Measurements from ENCODE around the gene CYP46A1.

GRCh38 chr14:99696929-99697328 lies 12.8 kb downstream of the CYP46A1 start:
- TF ChIP-seq, protein P1, sequence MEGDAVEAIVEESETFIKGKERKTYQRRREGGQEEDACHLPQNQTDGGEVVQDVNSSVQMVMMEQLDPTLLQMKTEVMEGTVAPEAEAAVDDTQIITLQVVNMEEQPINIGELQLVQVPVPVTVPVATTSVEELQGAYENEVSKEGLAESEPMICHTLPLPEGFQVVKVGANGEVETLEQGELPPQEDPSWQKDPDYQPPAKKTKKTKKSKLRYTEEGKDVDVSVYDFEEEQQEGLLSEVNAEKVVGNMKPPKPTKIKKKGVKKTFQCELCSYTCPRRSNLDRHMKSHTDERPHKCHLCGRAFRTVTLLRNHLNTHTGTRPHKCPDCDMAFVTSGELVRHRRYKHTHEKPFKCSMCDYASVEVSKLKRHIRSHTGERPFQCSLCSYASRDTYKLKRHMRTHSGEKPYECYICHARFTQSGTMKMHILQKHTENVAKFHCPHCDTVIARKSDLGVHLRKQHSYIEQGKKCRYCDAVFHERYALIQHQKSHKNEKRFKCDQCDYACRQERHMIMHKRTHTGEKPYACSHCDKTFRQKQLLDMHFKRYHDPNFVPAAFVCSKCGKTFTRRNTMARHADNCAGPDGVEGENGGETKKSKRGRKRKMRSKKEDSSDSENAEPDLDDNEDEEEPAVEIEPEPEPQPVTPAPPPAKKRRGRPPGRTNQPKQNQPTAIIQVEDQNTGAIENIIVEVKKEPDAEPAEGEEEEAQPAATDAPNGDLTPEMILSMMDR (IDR thresholded peaks at IDR 0.05; ENCODE audit: low read depth, low read length, missing input control) = no peak
- TF ChIP-seq, protein P2, sequence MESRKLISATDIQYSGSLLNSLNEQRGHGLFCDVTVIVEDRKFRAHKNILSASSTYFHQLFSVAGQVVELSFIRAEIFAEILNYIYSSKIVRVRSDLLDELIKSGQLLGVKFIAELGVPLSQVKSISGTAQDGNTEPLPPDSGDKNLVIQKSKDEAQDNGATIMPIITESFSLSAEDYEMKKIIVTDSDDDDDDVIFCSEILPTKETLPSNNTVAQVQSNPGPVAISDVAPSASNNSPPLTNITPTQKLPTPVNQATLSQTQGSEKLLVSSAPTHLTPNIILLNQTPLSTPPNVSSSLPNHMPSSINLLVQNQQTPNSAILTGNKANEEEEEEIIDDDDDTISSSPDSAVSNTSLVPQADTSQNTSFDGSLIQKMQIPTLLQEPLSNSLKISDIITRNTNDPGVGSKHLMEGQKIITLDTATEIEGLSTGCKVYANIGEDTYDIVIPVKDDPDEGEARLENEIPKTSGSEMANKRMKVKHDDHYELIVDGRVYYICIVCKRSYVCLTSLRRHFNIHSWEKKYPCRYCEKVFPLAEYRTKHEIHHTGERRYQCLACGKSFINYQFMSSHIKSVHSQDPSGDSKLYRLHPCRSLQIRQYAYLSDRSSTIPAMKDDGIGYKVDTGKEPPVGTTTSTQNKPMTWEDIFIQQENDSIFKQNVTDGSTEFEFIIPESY (IDR thresholded peaks at IDR 0.05) = no peak
- TF ChIP-seq REST (IDR thresholded peaks at IDR 0.05) (no peak), RAD21 (IDR thresholded peaks at IDR 0.05) (no peak), ATF3 (IDR thresholded peaks at IDR 0.05) (no peak), JUND (IDR thresholded peaks at IDR 0.05) (no peak), YY1 (IDR thresholded peaks at IDR 0.05) (no peak), MAX (IDR thresholded peaks at IDR 0.05) (no peak), GABPA (IDR thresholded peaks at IDR 0.05 in 1 of 2, conservative IDR thresholded peaks at IDR 0.05 in 1 of 2) (no peak), RXRA (IDR thresholded peaks at IDR 0.05) (no peak), FOXA2 (IDR thresholded peaks at IDR 0.05) (no peak), NR2F2 (IDR thresholded peaks at IDR 0.05) (no peak)

All from liver (tissue), 3 donors.